GM23338 (cell line): ENCODE measurements around the gene MYT1.

Experiments
- CREB1 ChIP-seq: fragments of 250-450 bp; sonication (Bioruptor Pico); IDR thresholded peaks from 2 replicates; pipeline ENCODE4 v1.5.0; 2020; ENCODE audit warnings: low read depth, mild to moderate bottlenecking, moderate library complexity
- EZH2 ChIP-seq: fragments of 200-600 bp; sonication (generic); IDR thresholded peaks from one replicate; pipeline ENCODE4 v1.8.0; 2017; ENCODE audit warnings: antibody characterized with exemption, mild to moderate bottlenecking, low read depth; ENCODE audit not compliant: unreplicated experiment
- EZH2phosphoT487 ChIP-seq: fragments of 200-600 bp; sonication (generic); IDR thresholded peaks from one replicate; pipeline ENCODE4 v1.8.1; 2018; ENCODE audit warnings: antibody characterized with exemption; ENCODE audit not compliant: unreplicated experiment
- POLR2AphosphoS5 ChIP-seq: IDR thresholded peaks from 2 replicates; pipeline ENCODE4 v1.6.1; 2016; ENCODE audit warnings: antibody characterized with exemption, low read depth
- STAT1 ChIP-seq: IDR thresholded peaks from one replicate; pipeline ENCODE4 v1.6.1; 2016; ENCODE audit warnings: antibody characterized with exemption; ENCODE audit not compliant: unreplicated experiment
- TF ChIP-seq, protein P1 (sequence below), 2 experiments: fragments of 200-600 bp in 1 of 2; sonication (generic) in 1 of 2; conservative IDR thresholded peaks; 2 replicates each; pipeline versions ENCODE4 v1.5.1 to v1.6.1; 2016 to 2017; ENCODE audit warnings: antibody characterized with exemption in 2 of 2, low read depth in 2 of 2, mild to moderate bottlenecking in 2 of 2, moderate library complexity in 1 of 2
- TF ChIP-seq, protein P2 (sequence below): IDR thresholded peaks from one replicate; pipeline ENCODE4 v1.6.1; 2018; ENCODE audit warnings: antibody characterized with exemption; ENCODE audit not compliant: unreplicated experiment
- TF ChIP-seq, protein P3 (sequence below): IDR thresholded peaks from 2 replicates; pipeline ENCODE4 v1.6.1; 2016; ENCODE audit warnings: antibody characterized with exemption

DNA sequence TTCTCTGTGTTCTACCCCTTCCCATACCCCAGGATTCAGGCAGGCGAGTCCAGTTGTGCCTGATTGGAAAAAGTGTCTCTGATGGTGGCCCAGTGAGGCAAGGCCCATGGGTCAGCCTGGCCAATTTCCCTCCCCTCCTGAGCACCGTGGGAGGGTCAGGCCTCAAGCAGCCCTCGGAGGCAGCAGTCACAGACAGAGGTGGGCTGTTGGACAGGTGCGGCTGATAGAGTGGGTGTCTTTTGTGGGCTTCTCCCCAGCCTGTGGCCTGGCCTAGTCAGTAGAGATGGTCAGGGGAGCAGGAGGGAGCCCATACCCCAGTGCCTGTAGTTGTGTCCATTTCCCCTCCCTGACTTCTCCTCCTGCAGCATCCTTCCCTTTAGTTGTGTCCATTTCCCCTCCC, 8.9 kb downstream of the MYT1 start:
- TF ChIP-seq, protein P1, sequence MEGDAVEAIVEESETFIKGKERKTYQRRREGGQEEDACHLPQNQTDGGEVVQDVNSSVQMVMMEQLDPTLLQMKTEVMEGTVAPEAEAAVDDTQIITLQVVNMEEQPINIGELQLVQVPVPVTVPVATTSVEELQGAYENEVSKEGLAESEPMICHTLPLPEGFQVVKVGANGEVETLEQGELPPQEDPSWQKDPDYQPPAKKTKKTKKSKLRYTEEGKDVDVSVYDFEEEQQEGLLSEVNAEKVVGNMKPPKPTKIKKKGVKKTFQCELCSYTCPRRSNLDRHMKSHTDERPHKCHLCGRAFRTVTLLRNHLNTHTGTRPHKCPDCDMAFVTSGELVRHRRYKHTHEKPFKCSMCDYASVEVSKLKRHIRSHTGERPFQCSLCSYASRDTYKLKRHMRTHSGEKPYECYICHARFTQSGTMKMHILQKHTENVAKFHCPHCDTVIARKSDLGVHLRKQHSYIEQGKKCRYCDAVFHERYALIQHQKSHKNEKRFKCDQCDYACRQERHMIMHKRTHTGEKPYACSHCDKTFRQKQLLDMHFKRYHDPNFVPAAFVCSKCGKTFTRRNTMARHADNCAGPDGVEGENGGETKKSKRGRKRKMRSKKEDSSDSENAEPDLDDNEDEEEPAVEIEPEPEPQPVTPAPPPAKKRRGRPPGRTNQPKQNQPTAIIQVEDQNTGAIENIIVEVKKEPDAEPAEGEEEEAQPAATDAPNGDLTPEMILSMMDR (conservative IDR thresholded peaks at IDR 0.05; ENCODE audit: low read depth in 2 of 2) = no peak
- no peak for TF ChIP-seq EZH2
- TF ChIP-seq POLR2AphosphoS5 = no peak
- TF ChIP-seq CREB1 (CRISPR knock-in tag) = no peak
- TF ChIP-seq, protein P2, sequence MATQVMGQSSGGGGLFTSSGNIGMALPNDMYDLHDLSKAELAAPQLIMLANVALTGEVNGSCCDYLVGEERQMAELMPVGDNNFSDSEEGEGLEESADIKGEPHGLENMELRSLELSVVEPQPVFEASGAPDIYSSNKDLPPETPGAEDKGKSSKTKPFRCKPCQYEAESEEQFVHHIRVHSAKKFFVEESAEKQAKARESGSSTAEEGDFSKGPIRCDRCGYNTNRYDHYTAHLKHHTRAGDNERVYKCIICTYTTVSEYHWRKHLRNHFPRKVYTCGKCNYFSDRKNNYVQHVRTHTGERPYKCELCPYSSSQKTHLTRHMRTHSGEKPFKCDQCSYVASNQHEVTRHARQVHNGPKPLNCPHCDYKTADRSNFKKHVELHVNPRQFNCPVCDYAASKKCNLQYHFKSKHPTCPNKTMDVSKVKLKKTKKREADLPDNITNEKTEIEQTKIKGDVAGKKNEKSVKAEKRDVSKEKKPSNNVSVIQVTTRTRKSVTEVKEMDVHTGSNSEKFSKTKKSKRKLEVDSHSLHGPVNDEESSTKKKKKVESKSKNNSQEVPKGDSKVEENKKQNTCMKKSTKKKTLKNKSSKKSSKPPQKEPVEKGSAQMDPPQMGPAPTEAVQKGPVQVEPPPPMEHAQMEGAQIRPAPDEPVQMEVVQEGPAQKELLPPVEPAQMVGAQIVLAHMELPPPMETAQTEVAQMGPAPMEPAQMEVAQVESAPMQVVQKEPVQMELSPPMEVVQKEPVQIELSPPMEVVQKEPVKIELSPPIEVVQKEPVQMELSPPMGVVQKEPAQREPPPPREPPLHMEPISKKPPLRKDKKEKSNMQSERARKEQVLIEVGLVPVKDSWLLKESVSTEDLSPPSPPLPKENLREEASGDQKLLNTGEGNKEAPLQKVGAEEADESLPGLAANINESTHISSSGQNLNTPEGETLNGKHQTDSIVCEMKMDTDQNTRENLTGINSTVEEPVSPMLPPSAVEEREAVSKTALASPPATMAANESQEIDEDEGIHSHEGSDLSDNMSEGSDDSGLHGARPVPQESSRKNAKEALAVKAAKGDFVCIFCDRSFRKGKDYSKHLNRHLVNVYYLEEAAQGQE = no peak
- TF ChIP-seq EZH2phosphoT487 = no peak
- no peak for TF ChIP-seq STAT1
- TF ChIP-seq, protein P3, sequence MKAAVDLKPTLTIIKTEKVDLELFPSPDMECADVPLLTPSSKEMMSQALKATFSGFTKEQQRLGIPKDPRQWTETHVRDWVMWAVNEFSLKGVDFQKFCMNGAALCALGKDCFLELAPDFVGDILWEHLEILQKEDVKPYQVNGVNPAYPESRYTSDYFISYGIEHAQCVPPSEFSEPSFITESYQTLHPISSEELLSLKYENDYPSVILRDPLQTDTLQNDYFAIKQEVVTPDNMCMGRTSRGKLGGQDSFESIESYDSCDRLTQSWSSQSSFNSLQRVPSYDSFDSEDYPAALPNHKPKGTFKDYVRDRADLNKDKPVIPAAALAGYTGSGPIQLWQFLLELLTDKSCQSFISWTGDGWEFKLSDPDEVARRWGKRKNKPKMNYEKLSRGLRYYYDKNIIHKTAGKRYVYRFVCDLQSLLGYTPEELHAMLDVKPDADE = no peak
